H1 (cell line): ENCODE measurements around the gene ZNF23. TPM values are rescaled to one million over a fixed set of nuclear protein-coding genes. Genes with fewer than 3 reads are reported as not detected.

Source experiments
- ATF3 ChIP-seq: IDR thresholded peaks from 2 replicates; pipeline ENCODE4 v1.6.1; 2011; ENCODE audit warnings: low read depth, mild to moderate bottlenecking, low read length; ENCODE audit not compliant: insufficient read depth
- CEBPB ChIP-seq: IDR thresholded peaks from 2 replicates; pipeline ENCODE4 v1.6.1; 2012; ENCODE audit warnings: low read depth, low read length
- CREB1 ChIP-seq: IDR thresholded peaks from 2 replicates; pipeline ENCODE4 v1.6.1; 2012; ENCODE audit warnings: inconsistent platforms
- CTBP2 ChIP-seq: IDR thresholded peaks from 2 replicates; pipeline ENCODE4 v1.7.0; 2011; ENCODE audit warnings: borderline replicate concordance, mild to moderate bottlenecking, moderate library complexity, mixed read lengths, low read length; ENCODE audit not compliant: insufficient read depth, insufficient read length
- E2F6 ChIP-seq: IDR thresholded peaks from 2 replicates; pipeline ENCODE4 v1.6.1; 2012; ENCODE audit warnings: inconsistent platforms
- EP300 ChIP-seq, 2 experiments: IDR thresholded peaks; 1 replicate in 1 of 2; 2 replicates in 1 of 2; pipeline ENCODE4 v1.6.1; 2011 to 2012; ENCODE audit warnings: low read depth in 2 of 2, low read length in 2 of 2, mild to moderate bottlenecking in 2 of 2, borderline replicate concordance in 1 of 2, inconsistent platforms in 1 of 2, moderate library complexity in 1 of 2
- EZH2 ChIP-seq: fragments of 200-600 bp; sonication (generic); IDR thresholded peaks from 2 replicates; pipeline ENCODE4 v1.7.1; 2012; ENCODE audit warnings: low read depth, mild to moderate bottlenecking, moderate library complexity, low read length, inconsistent platforms; ENCODE audit not compliant: severe bottlenecking
- FOSL1 ChIP-seq: IDR thresholded peaks from 2 replicates; pipeline ENCODE4 v1.6.1; 2011; ENCODE audit warnings: mild to moderate bottlenecking, low read depth, low read length, moderate library complexity; ENCODE audit not compliant: insufficient read depth
- GABPA ChIP-seq: IDR thresholded peaks from 2 replicates; pipeline ENCODE4 v1.6.1; 2011; ENCODE audit warnings: mild to moderate bottlenecking, low read length, moderate library complexity, borderline replicate concordance; ENCODE audit not compliant: insufficient read depth
- JUN ChIP-seq: IDR thresholded peaks from 2 replicates; pipeline ENCODE4 v1.6.1; 2011; ENCODE audit warnings: low read depth, mild to moderate bottlenecking, improper control_type of control experiment, low read length
- KDM1A ChIP-seq: fragments of 200-600, 300-600 bp; sonication (generic); IDR thresholded peaks from 2 replicates; pipeline ENCODE4 v1.7.1; 2016; ENCODE audit warnings: mild to moderate bottlenecking, low read length, borderline replicate concordance
- MAFK ChIP-seq: IDR thresholded peaks from 2 replicates; pipeline ENCODE4 v1.6.1; 2012; ENCODE audit warnings: low read depth, mild to moderate bottlenecking, improper control_type of control experiment, low read length
- NANOG ChIP-seq: IDR thresholded peaks from 2 replicates; pipeline ENCODE4 v1.6.1; 2011; ENCODE audit warnings: low read length, low read depth, mild to moderate bottlenecking, inconsistent platforms; ENCODE audit not compliant: insufficient read depth, poor library complexity, severe bottlenecking
- POLR2AphosphoS5 ChIP-seq: IDR thresholded peaks from 2 replicates; pipeline ENCODE4 v1.6.1; 2011; ENCODE audit warnings: low read depth, low read length
- POU5F1 ChIP-seq: IDR thresholded peaks from 2 replicates; pipeline ENCODE4 v1.6.1; 2011; ENCODE audit warnings: low read depth, mild to moderate bottlenecking, low read length, moderate library complexity
- RFX5 ChIP-seq: IDR thresholded peaks from 2 replicates; pipeline ENCODE4 v1.6.1; 2011; ENCODE audit warnings: low read depth, low read length, improper control_type of control experiment, borderline replicate concordance
- SIRT6 ChIP-seq: IDR thresholded peaks from one replicate; pipeline ENCODE4 v1.7.1; 2012; ENCODE audit warnings: low read length, inconsistent platforms
- SRF ChIP-seq: IDR thresholded peaks from 2 replicates; pipeline ENCODE4 v1.6.1; 2011; ENCODE audit warnings: mild to moderate bottlenecking, low read depth, low read length, moderate library complexity
- SUZ12 ChIP-seq: fragments of 200-600 bp; sonication (generic); IDR thresholded peaks from 2 replicates; pipeline ENCODE4 v1.6.1; 2012; ENCODE audit warnings: mild to moderate bottlenecking, inconsistent platforms, low read length, moderate library complexity, mixed read lengths
- TAF1 ChIP-seq: IDR thresholded peaks from 2 replicates; pipeline ENCODE4 v1.6.1; 2011; ENCODE audit warnings: mild to moderate bottlenecking, low read depth, low read length
- TAF7 ChIP-seq: optimal IDR thresholded peaks from 2 replicates; pipeline ENCODE3; 2011; ENCODE audit warnings: low read depth, mild to moderate bottlenecking, inconsistent platforms, low read length, moderate library complexity, borderline replicate concordance
- YY1 ChIP-seq: IDR thresholded peaks from 2 replicates; pipeline ENCODE4 v1.6.1; 2011; ENCODE audit warnings: low read depth, mild to moderate bottlenecking, low read length
- ZNF274 ChIP-seq: IDR thresholded peaks from 2 replicates; pipeline ENCODE4 v1.7.0; 2012; ENCODE audit warnings: low read length, borderline replicate concordance; ENCODE audit errors: extremely low read depth
- polyA plus RNA-seq, 7 experiments: library from polyadenylated mRNA; depleted of rRNA in 3 of 7; stranded (reverse) in 5 of 7; unstranded in 2 of 7; fragments of >200 nt in 5 of 7; fragments of 200-250 nt in 2 of 7; gene quantifications; 1 replicate in 5 of 7; 2 replicates in 1 of 7; 4 replicates in 1 of 7; pipeline versions ENCODE4 v1.2.1 to v1.2.3, GENCODE V29; 2011 to 2013; ENCODE audit warnings: missing spikeins in 2 of 7, mixed read lengths in 2 of 7
- total RNA-seq: library from RNA; stranded (reverse); fragmentation: NEBNext Ultra II Directional; extraction: Animal tissue kit (Norgen Biotek cat#: 25700); gene quantifications from 2 replicates; pipeline ENCODE4 v1.2.1, GENCODE V29; 2021

Gene ZNF23
- total and polyA plus RNA-seq, 2 of the 8 experiments (the other 6 are each of a cell fraction or from before 2014, with no cell fraction given), result 2.4 to 10.2 TPM

- TF ChIP-seq ATF3 (no peak), SUZ12 (no peak), CTBP2 (no peak), POLR2AphosphoS5 (peak; percentile 96), RFX5 (no peak), POU5F1 (no peak), KDM1A (no peak), GABPA (peak; percentile 79; the same call in 1 of the 2 replicates), SIRT6 (no peak), CEBPB (no peak), E2F6 (peak; percentile 59; the same call in 1 of the 2 replicates), FOSL1 (no peak), SRF (no peak), MAFK (no peak), ZNF274 (no peak), JUN (no peak), TAF1 (peak; percentile 92), EP300 (IDR thresholded peaks at IDR 0.05; ENCODE audit: borderline replicate concordance in 1 of 2, low read depth in 2 of 2, low read length in 2 of 2) (no peak), NANOG (no peak), YY1 (0 out of 2 replicates have a peak, but pooled peaks have one; percentile 43), TAF7 (peak; percentile 81), CREB1 (peak; percentile 93), EZH2 (no peak)
Observed at GRCh38 chr16:71484006-71484893, 22.2 kb upstream of the ZNF23 start (continued).
